ENCODE results near the gene CLNK.

CLNK gene

DNA sequence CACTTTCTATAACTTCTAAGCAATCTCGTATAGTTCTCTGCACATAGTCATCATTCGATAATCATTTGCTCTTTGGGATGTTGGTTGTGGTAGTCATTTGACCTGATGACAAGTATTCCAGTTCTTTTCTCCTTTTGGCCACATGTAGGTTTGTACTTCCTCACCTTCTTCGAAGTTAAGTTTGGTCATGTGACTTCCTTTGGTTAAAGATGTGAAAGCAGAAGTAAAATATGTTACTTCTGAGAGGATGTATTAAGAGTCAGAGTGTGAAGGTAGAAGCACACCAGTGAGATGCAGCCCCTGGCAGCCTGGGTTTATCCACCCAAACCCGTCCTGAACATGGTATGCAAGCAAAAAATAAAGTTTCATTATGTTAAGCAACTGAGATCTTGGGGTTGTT is 178.5 kb downstream of the CLNK start:
- TF ChIP-seq CTCF (IDR thresholded peaks at IDR 0.05; ENCODE audit: insufficient read depth, missing control alignments): no peak
- FAIRE-seq (no peak), DNase-seq (ENCODE audit: insufficient read length, low spot score) (no peak)

DNA sequence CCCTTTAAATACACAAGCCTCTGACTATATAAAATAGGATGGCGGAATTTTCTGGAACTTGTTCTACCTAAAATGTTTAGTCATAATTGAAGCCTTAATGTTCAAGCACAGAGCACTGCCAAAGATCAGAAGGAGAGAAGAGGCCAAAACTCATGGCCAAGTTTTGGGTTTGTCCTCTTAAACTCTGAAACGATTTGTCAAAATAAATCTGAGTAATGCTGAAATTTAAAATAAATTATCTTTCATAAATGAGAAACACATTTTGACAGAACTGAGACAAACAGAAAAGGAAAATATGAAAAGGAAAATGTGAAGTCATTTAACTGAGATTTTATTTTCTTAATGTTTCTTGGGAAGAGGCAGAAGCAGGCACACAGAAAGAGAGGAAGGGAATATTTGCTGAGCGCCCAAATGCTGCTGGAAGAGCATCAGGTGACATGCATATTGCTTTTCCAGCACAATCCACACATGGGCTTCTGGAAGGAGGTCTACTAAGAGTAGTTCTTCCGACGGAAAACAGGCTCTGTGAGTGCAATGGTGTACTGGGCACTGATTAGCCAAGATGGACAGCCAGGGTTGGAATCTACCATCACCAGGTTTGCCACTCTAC is 179.9 kb downstream of the CLNK start:
- DNase-seq (ENCODE audit: insufficient read length, low spot score) (no peak), FAIRE-seq (no peak)
- no peak for TF ChIP-seq CTCF (IDR thresholded peaks at IDR 0.05; ENCODE audit: insufficient read depth, missing control alignments)

- no peak for DNase-seq (ENCODE audit: insufficient read length, low spot score)
- TF ChIP-seq CTCF (IDR thresholded peaks at IDR 0.05; ENCODE audit: insufficient read depth, missing control alignments): no peak
- FAIRE-seq: no peak
These were observed 181.9 kb downstream of the CLNK start for GRCh38 chr4:10502717-10503116.

- no peak for TF ChIP-seq CTCF (IDR thresholded peaks at IDR 0.05; ENCODE audit: insufficient read depth, missing control alignments)
- FAIRE-seq: no peak
- DNase-seq (ENCODE audit: insufficient read length, low spot score): no peak
These were observed 183.8 kb downstream of the CLNK start for GRCh38 chr4:10500776-10501175.

- no peak for FAIRE-seq
- TF ChIP-seq CTCF (IDR thresholded peaks at IDR 0.05; ENCODE audit: insufficient read depth, missing control alignments): no peak
- no peak for DNase-seq (ENCODE audit: insufficient read length, low spot score)
These were observed 188.4 kb downstream of the CLNK start for GRCh38 chr4:10496200-10496599.

DNA sequence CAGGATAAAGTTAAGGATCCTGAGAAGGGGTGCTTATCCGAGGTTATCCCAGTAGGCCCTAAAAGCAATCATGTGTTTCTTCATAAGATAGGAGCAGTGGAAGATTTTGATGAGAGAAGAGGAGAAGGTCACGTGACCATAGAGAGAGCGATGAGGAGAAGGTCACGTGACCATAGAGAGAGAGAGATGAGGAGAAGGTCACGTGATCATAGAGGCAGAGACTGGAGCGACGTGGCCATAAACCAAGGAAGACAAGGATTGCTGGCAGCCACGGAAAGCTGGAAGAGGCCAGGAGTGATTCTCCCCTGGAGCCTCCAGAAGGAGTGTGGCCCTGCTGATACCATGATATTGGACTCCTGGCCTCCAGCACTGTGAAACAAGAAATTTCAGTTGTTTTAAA is 188.9 kb downstream of the CLNK start:
- DNase-seq (ENCODE audit: insufficient read length, low spot score) (no peak), FAIRE-seq (no peak)
- TF ChIP-seq CTCF (IDR thresholded peaks at IDR 0.05; ENCODE audit: insufficient read depth, missing control alignments): no peak

DNA sequence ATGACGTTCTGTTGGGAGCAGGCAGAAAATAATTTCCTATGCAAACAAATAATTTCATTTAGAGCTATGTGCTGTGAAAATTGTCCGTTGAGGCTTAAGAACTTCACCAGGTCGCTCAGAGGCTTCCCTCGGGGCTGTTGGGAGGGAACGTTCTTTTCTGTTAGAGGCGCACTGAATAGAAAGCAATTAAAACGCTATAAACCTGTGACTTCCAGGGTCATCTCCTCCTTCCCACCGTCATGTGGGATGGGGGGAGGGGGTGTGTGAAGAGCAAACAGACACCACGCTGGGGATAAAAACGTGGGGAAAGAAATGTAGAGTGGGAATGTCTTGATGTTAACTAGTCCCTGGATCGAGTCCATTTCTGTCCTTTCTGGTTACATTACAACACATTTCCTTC is 192.1 kb downstream of the CLNK start:
- FAIRE-seq (no peak), DNase-seq (ENCODE audit: insufficient read length, low spot score) (no peak)
- no peak for TF ChIP-seq CTCF (IDR thresholded peaks at IDR 0.05; ENCODE audit: insufficient read depth, missing control alignments)

All from D721Med (cell line).